Stimulated activated CD4-positive, alpha-beta T cell treated with anti-CD3 and anti-CD28 coated beads, Interleukin-12 subunit alpha, Interleukin-12 subunit beta, amount 100 ng/mL, for 48 hours (primary cell): Measurements from ENCODE around the gene LTBP4.
"Not testable (repeated sequence)": the region's sequence is repeated elsewhere in the genome, so short reads cannot be mapped to it uniquely, and the experiment has no call there.

Source experiments
- DNase-seq, 3 donors: peaks; one replicate each; pipeline ENCODE4 v3.0.0-alpha.2; 2020; ENCODE audit warnings: low read depth in 2 of 3, low spot score in 1 of 3

The LTBP4 gene

GRCh38 chr19:40601134-40601974, at the start of gene LTBP4:
TSS of gene LTBP4 (plus strand) at chr19:40601369. CDS start at chr19:40601388, 19 bp downstream.
- DNase-seq, result no peak

GRCh38 chr19:40552848-40553247, 48.3 kb upstream of the LTBP4 start:
- no peak for DNase-seq

- no peak for DNase-seq
These were observed 47.0 kb upstream of the LTBP4 start for GRCh38 chr19:40553885-40554857.

GRCh38 chr19:40555978-40556689, 45.0 kb upstream of the LTBP4 start:
- no peak for DNase-seq

GRCh38 chr19:40556953-40557530, 44.1 kb upstream of the LTBP4 start:
- DNase-seq, result no peak

- DNase-seq, result no peak
These were observed 41.8 kb upstream of the LTBP4 start for GRCh38 chr19:40559394-40559793.

GRCh38 chr19:40560092-40560507, 41.1 kb upstream of the LTBP4 start:
- no peak for DNase-seq

- DNase-seq, result no peak
These were observed 39.2 kb upstream of the LTBP4 start for GRCh38 chr19:40561947-40562346.

GRCh38 chr19:40564535-40564934, 36.6 kb upstream of the LTBP4 start:
- DNase-seq, result not testable (repeated sequence)

- DNase-seq, result no peak
These were observed 35.8 kb upstream of the LTBP4 start for GRCh38 chr19:40565355-40565754.

- DNase-seq, result no peak
These were observed 35.2 kb upstream of the LTBP4 start for GRCh38 chr19:40565910-40566495.

- DNase-seq, result no peak
These were observed 34.0 kb upstream of the LTBP4 start for GRCh38 chr19:40567040-40567749.

GRCh38 chr19:40567750-40568494, 33.2 kb upstream of the LTBP4 start:
- no peak for DNase-seq

GRCh38 chr19:40570313-40571004, 30.7 kb upstream of the LTBP4 start:
- peak; percentile 91 to 96 (median 92) for DNase-seq

- DNase-seq, result no peak
These were observed 30.2 kb upstream of the LTBP4 start for GRCh38 chr19:40571005-40571318.

GRCh38 chr19:40571831-40572495, 29.2 kb upstream of the LTBP4 start:
- no peak for DNase-seq

- no peak for DNase-seq
These were observed 25.8 kb upstream of the LTBP4 start for GRCh38 chr19:40575326-40575725.

- no peak for DNase-seq
These were observed 25.0 kb upstream of the LTBP4 start for GRCh38 chr19:40576151-40576584.
